ACC112 (cell line): ENCODE measurements around the gene LTBP2.

Experiments
- H2AFZ ChIP-seq: fragments of 200-600 bp; sonication (generic); one replicate; pipeline ENCODE4 v1.6.0; 2017; ENCODE audit warnings: antibody characterized with exemption, low read length; ENCODE audit not compliant: unreplicated experiment
- H3K27ac ChIP-seq: fragments of 200-600 bp; sonication (generic); 2 replicates; pipeline ENCODE4 v1.5.1; 2014; ENCODE audit warnings: low read depth, mild to moderate bottlenecking, antibody characterized with exemption, low read length, moderate library complexity
- H3K27me3 ChIP-seq: fragments of 200-600 bp; sonication (generic); 2 replicates; pipeline ENCODE4 v1.6.1; 2014; ENCODE audit warnings: mild to moderate bottlenecking, antibody characterized with exemption, low read length, moderate library complexity, mixed read lengths; ENCODE audit not compliant: insufficient read depth
- H3K36me3 ChIP-seq: fragments of 200-600 bp; sonication (generic); 2 replicates; pipeline ENCODE4 v1.6.1; 2016; ENCODE audit warnings: mild to moderate bottlenecking, antibody characterized with exemption, low read length, moderate library complexity, mixed read lengths; ENCODE audit not compliant: insufficient read depth
- H3K4me1 ChIP-seq: fragments of 200-600 bp; sonication (generic); one replicate; pipeline ENCODE4 v1.6.1; 2016; ENCODE audit warnings: low read length, mixed read lengths; ENCODE audit not compliant: insufficient read depth, unreplicated experiment, control insufficient read depth
- H3K4me3 ChIP-seq: fragments of 200-600 bp; sonication (generic); 2 replicates; pipeline ENCODE4 v1.5.1; 2014; ENCODE audit warnings: mild to moderate bottlenecking, low read depth, low read length
- H3K79me2 ChIP-seq: fragments of 200-600 bp; sonication (generic); one replicate; pipeline ENCODE4 v1.6.0; 2016; ENCODE audit warnings: low read length; ENCODE audit not compliant: control insufficient read depth, unreplicated experiment, insufficient read depth

LTBP2 gene

GRCh38 chr14:74591394-74591793, 20.6 kb downstream of the LTBP2 start:
- Histone ChIP-seq H3K27ac (no peak overlapping the region), H2AFZ (no peak overlapping the region), H3K79me2 (peaks cover 36% of the 10 kb centered on the region), H3K4me1 (peaks cover 42% of the 10 kb centered on the region), H3K36me3 (no peaks in the 10 kb centered on the region), H3K4me3 (no peak overlapping the region), H3K27me3 (no peaks in the 10 kb centered on the region)

- Histone ChIP-seq H3K27ac (no peak overlapping the region), H3K79me2 (peaks cover 28% of the 10 kb centered on the region), H3K4me1 (peaks cover 28% of the 10 kb centered on the region), H3K4me3 (no peak overlapping the region), H2AFZ (no peak overlapping the region), H3K27me3 (no peaks in the 10 kb centered on the region), H3K36me3 (no peaks in the 10 kb centered on the region)
Observed at GRCh38 chr14:74589291-74589879, 22.7 kb downstream of the LTBP2 start.

GRCh38 chr14:74587363-74587707, 24.7 kb downstream of the LTBP2 start:
- Histone ChIP-seq H3K36me3 (no peaks in the 10 kb centered on the region), H3K27me3 (no peaks in the 10 kb centered on the region)

GRCh38 chr14:74586681-74587362, 25.2 kb downstream of the LTBP2 start:
- no peak overlapping the region for H3K27ac ChIP-seq
- H2AFZ ChIP-seq = no peak overlapping the region
- no peaks in the 10 kb centered on the region for H3K36me3 ChIP-seq
- H3K27me3 ChIP-seq = no peaks in the 10 kb centered on the region
- H3K4me1 ChIP-seq = peaks cover 19% of the 10 kb centered on the region
- no peak overlapping the region for H3K4me3 ChIP-seq
- peaks cover 23% of the 10 kb centered on the region for H3K79me2 ChIP-seq

More at GRCh38 chr14:74587363-74587707, 24.7 kb downstream of the LTBP2 start:
- H3K27ac ChIP-seq = no peak overlapping the region
- H3K4me1 ChIP-seq = peaks cover 24% of the 10 kb centered on the region
- H2AFZ ChIP-seq = no peak overlapping the region
- H3K4me3 ChIP-seq = no peak overlapping the region
- peaks cover 23% of the 10 kb centered on the region for H3K79me2 ChIP-seq

- H2AFZ ChIP-seq = no peak overlapping the region
- H3K79me2 ChIP-seq = peaks cover 14% of the 10 kb centered on the region
- no peak overlapping the region for H3K4me3 ChIP-seq
- H3K4me1 ChIP-seq = peaks cover 16% of the 10 kb centered on the region
- H3K27ac ChIP-seq = no peak overlapping the region
- no peaks in the 10 kb centered on the region for H3K36me3 ChIP-seq
- no peaks in the 10 kb centered on the region for H3K27me3 ChIP-seq
Observed at GRCh38 chr14:74585406-74586335, 26.4 kb downstream of the LTBP2 start.

GRCh38 chr14:74584951-74585350, 27.1 kb downstream of the LTBP2 start:
- no peaks in the 10 kb centered on the region for H3K27me3 ChIP-seq
- H3K36me3 ChIP-seq = no peaks in the 10 kb centered on the region
- no peak overlapping the region for H2AFZ ChIP-seq
- H3K27ac ChIP-seq = no peak overlapping the region
- H3K4me3 ChIP-seq = no peak overlapping the region
- peaks cover 22% of the 10 kb centered on the region for H3K4me1 ChIP-seq
- H3K79me2 ChIP-seq = peaks cover 13% of the 10 kb centered on the region

- Histone ChIP-seq H3K79me2 (peaks cover 2% of the 10 kb centered on the region), H3K4me3 (no peak overlapping the region), H2AFZ (no peak overlapping the region), H3K36me3 (no peaks in the 10 kb centered on the region), H3K27me3 (no peaks in the 10 kb centered on the region), H3K4me1 (peaks cover 31% of the 10 kb centered on the region), H3K27ac (no peak overlapping the region)
Observed at GRCh38 chr14:74583689-74584434, 28.2 kb downstream of the LTBP2 start.

- H3K36me3 ChIP-seq = no peaks in the 10 kb centered on the region
- no peak overlapping the region for H2AFZ ChIP-seq
- peaks cover 31% of the 10 kb centered on the region for H3K4me1 ChIP-seq
- H3K4me3 ChIP-seq = no peak overlapping the region
- peaks cover 2% of the 10 kb centered on the region for H3K79me2 ChIP-seq
- no peak overlapping the region for H3K27ac ChIP-seq
- no peaks in the 10 kb centered on the region for H3K27me3 ChIP-seq
Observed at GRCh38 chr14:74582910-74583581, 29.0 kb downstream of the LTBP2 start.

- H3K4me3 ChIP-seq = no peak overlapping the region
- H3K4me1 ChIP-seq = peaks cover 49% of the 10 kb centered on the region
- peak overlapping the region; percentile 82 for H2AFZ ChIP-seq
- no peaks in the 10 kb centered on the region for H3K36me3 ChIP-seq
- peaks cover 4% of the 10 kb centered on the region for H3K79me2 ChIP-seq
- H3K27ac ChIP-seq = peak overlapping the region; percentile 80
- no peaks in the 10 kb centered on the region for H3K27me3 ChIP-seq
Observed at GRCh38 chr14:74580275-74580672, 31.8 kb downstream of the LTBP2 start.
